ENCODE measurements around the gene SCAMP3. TPM values are rescaled to one million over a fixed set of nuclear protein-coding genes. Genes with fewer than 3 reads are reported as not detected.
A peak's percentile ranks its signal among the peaks of the same experiment; 100 is the strongest.

The SCAMP3 gene
- total RNA-seq (100 to 1,000 TPM in 3 of 5 experiments, 10 to 100 TPM in 2; 50.8 to 118 (median 100) TPM), polyA plus RNA-seq (100 to 1,000 TPM; 141 to 219 TPM), total RNA-seq (40.8 reads per million, percentile 66 among the genes with 10 or more reads in this experiment)

- CTCF ChIA-PET = interaction anchor here (0.9 to 4.2 kb wide), 5 partner anchors 9 to 89 kb away, joined by 3 to 42 read pairs (median 4); partner anchors contain the start of gene KRTCAP2
- Mint-ChIP-seq H3K27me3 (no peaks in the 10 kb centered on the region), H3K4me1 (peaks cover 22 to 42% (median 33%) of the 10 kb centered on the region in 7 donors), H3K4me3 (peak within 1 kb of the TSS; percentile 81 to 100 (median 98)), H3K9me3 (no peaks in the 10 kb centered on the region), H3K36me3 (peaks cover 4 to 49% (median 23%) of the 10 kb centered on the region in 5 donors), H3K27ac (peak within 1 kb of the TSS; percentile 89 to 98 (median 96))
- Histone ChIP-seq H3K27ac (ENCODE audit: low read depth, low read length) (peak within 1 kb of the TSS; percentile 87), H3K27me3 (ENCODE audit: control insufficient read depth in 2 of 2, insufficient read depth in 2 of 2, low read length in 2 of 2) (no peaks in the 10 kb centered on the region), H3K4me3 (ENCODE audit: low read length) (peak within 1 kb of the TSS; percentile 88), H3K4me1 (ENCODE audit: control insufficient read depth in 2 of 2, insufficient read depth in 2 of 2, low read length in 2 of 2) (peaks cover 18 to 19% of the 10 kb centered on the region in 2 donors), H3K36me3 (ENCODE audit: control insufficient read depth in 2 of 3, insufficient read depth in 3 of 3, low read length in 3 of 3) (peaks cover 5 to 65% (median 19%) of the 10 kb centered on the region in 3 experiments), H3K9me3 (ENCODE audit: control insufficient read depth in 2 of 3, low read length in 3 of 3) (no peaks in the 10 kb centered on the region)
- peak; percentile 52 to 89 (median 79) for DNase-seq
- ATAC-seq = peak; percentile 99
- POLR2A ChIA-PET = interaction anchor here (0.6 to 4.2 kb wide), 18 partner anchors 10 to 1269 kb away, joined by 3 to 40 read pairs (median 4); partner anchors contain the start of genes CLK2, MSTO1 and RUSC1
- intact Hi-C loops (cut with micrococcal nuclease) = loop anchor here (1.0 to 10.0 kb wide), 6 partner anchors 11 to 793 kb away; partner anchors contain the start of genes CLK2 (in 2 of the 2), FDPS (in 2 of the 2), HCN3 (in 1 of the 2) and LAMTOR2 (in 1 of the 2)
Measured at GRCh38 chr1:155261852-155262673, at the start of gene SCAMP3. TSS of gene SCAMP3 (minus strand) at chr1:155262360. CDS start at chr1:155262151, 209 bp downstream.

DNA sequence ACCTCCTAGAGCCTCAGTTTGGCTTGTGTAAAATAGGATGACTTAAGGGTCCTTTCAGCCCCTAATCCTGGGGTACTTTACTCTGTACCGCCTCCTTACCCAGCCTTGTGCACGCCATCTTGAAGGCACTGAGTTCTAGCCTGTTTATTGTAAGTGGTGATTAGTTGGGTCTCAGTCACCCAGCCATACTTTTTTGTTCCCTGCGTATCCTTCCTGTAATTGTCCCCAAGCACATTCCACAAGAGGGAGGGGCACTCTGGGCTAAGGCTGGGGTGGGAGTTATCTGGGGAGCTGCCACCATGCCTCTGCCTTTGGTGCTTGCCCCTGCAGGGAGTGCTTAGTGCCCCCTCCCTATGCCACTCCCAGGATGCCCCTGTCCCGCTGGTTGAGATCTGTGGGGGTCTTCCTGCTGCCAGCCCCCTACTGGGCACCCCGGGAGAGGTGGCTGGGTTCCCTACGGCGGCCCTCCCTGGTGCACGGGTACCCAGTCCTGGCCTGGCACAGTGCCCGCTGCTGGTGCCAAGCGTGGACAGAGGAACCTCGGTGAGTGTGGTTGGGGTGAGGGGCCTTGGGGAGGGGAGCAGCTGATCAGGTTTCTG lies 47.4 kb upstream of the SCAMP3 start:
- peaks cover 0 to 27% (median 7%) of the 10 kb centered on the region in 5 donors for H3K36me3 Mint-ChIP-seq
- no peaks in the 10 kb centered on the region for H3K27me3 ChIP-seq (ENCODE audit: control insufficient read depth in 2 of 2, insufficient read depth in 2 of 2, low read length in 2 of 2)
- H3K9me3 ChIP-seq (ENCODE audit: control insufficient read depth in 2 of 3, low read length in 3 of 3) = no peaks in the 10 kb centered on the region
- H3K4me3 ChIP-seq (ENCODE audit: low read length) = peak overlapping the region; percentile 90
- POLR2A ChIA-PET = interaction anchor here (0.6 to 1.1 kb wide), 3 partner anchors 14 to 66 kb away, joined by 3 read pairs; no protein-coding TSS in a partner anchor
- peak overlapping the region; percentile 88 to 99 (median 97) for H3K4me3 Mint-ChIP-seq
- H3K4me1 Mint-ChIP-seq = peaks cover 12 to 40% (median 27%) of the 10 kb centered on the region in 7 donors
- ATAC-seq = no peak
- peak overlapping the region; percentile 87 for H3K27ac ChIP-seq (ENCODE audit: low read depth, low read length)
- peak overlapping the region; percentile 89 to 98 (median 96) for H3K27ac Mint-ChIP-seq
- no peaks in the 10 kb centered on the region for H3K9me3 Mint-ChIP-seq
- no peak for DNase-seq
- intact Hi-C loops (cut with micrococcal nuclease) = no loop called here
- H3K4me1 ChIP-seq (ENCODE audit: control insufficient read depth in 2 of 2, insufficient read depth in 2 of 2, low read length in 2 of 2) = peaks cover 11 to 20% of the 10 kb centered on the region in 2 donors
- no peaks in the 10 kb centered on the region for H3K27me3 Mint-ChIP-seq
- H3K36me3 ChIP-seq (ENCODE audit: control insufficient read depth in 2 of 3, insufficient read depth in 3 of 3, low read length in 3 of 3) = peaks cover 0 to 13% (median 5%) of the 10 kb centered on the region in 3 experiments
- CTCF ChIA-PET = no interaction called here

DNA sequence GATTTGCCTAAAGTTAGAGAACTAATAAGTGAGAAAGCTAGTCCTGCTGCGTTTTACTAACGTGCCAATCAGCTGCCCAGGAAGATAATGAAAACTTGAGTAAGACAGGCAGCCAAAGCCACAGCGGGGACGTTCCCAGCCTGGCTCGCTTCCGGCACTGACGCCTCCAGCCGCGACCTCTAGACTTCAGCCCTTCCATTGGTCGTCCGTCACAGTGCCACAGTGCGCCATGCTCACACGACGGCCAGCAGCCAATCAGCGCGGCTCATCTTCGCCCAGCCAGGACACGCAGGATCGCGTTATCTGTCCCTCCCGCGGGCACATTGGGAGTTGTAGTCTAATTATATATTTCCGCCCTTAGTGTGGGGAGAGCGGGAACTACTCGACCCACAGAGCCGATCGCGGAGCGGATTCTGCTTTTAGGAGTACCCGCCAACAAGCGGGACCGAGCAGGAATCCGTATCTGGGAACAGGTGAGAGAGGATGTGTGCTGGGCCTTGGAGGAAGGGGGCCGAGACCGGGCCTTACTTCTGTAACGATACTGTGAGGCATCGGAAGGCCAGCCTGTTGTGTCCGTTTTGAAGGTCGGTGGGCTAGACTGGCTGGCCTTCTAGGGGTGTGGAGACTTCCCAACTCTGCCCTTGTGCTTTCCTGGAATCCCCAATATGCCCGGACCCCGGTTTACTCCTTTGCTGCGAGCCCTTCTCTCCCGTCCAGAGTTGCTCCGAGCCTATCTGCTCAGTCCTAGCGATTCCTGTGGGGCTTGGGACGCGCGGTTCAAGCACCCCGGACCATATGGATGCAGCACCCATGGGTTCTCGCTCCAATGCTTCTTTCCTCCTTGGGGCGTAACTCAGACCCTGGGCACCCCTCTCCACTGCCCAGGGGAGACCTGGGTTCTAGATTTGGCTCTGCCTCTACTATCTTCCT lies 46.6 kb upstream of the SCAMP3 start, which contains the start of gene FDPS:
TSS of gene FDPS (plus strand) at position 374 of the 930 bp plus-strand sequence. CDS start 924 bp downstream, outside the sequence.
- peak within 1 kb of the TSS; percentile 89 to 98 (median 96) for H3K27ac Mint-ChIP-seq
- peak within 1 kb of the TSS; percentile 87 for H3K27ac ChIP-seq (ENCODE audit: low read depth, low read length)
- no peaks in the 10 kb centered on the region for H3K27me3 ChIP-seq (ENCODE audit: control insufficient read depth in 2 of 2, insufficient read depth in 2 of 2, low read length in 2 of 2)
- peak within 1 kb of the TSS; percentile 90 for H3K4me3 ChIP-seq (ENCODE audit: low read length)
- ATAC-seq (peak; percentile 98), DNase-seq (peak; percentile 83 to 98 (median 95))
- H3K4me1 Mint-ChIP-seq = peaks cover 12 to 43% (median 27%) of the 10 kb centered on the region in 7 donors
- ChIA-PET CTCF (interaction anchor here (1.1 to 1.9 kb wide), 3 partner anchors 12 to 58 kb away, joined by 4 to 10 read pairs (median 4); partner anchors contain the start of gene RUSC1), POLR2A (interaction anchor here (0.6 to 1.9 kb wide), 6 partner anchors 10 to 64 kb away, joined by 3 to 15 read pairs (median 4); no protein-coding TSS in a partner anchor)
- H3K9me3 Mint-ChIP-seq = no peaks in the 10 kb centered on the region
- no peaks in the 10 kb centered on the region for H3K9me3 ChIP-seq (ENCODE audit: control insufficient read depth in 2 of 3, low read length in 3 of 3)
- H3K4me3 Mint-ChIP-seq = peak within 1 kb of the TSS; percentile 88 to 99 (median 97)
- H3K36me3 Mint-ChIP-seq = peaks cover 0 to 29% (median 7%) of the 10 kb centered on the region in 5 donors
- peaks cover 11 to 20% of the 10 kb centered on the region in 2 donors for H3K4me1 ChIP-seq (ENCODE audit: control insufficient read depth in 2 of 2, insufficient read depth in 2 of 2, low read length in 2 of 2)
- peaks cover 0 to 12% (median 5%) of the 10 kb centered on the region in 3 experiments for H3K36me3 ChIP-seq (ENCODE audit: control insufficient read depth in 2 of 3, insufficient read depth in 3 of 3, low read length in 3 of 3)
- no peaks in the 10 kb centered on the region for H3K27me3 Mint-ChIP-seq
- intact Hi-C loops (cut with micrococcal nuclease) = loop anchor here (1.0 kb wide), 10 partner anchors 15 to 746 kb away; partner anchors contain the start of genes CLK2 (in 2 of the 2), HCN3 (in 2 of the 2), LAMTOR2 (in 2 of the 2) and SCAMP3 (in 2 of the 2)

GRCh38 chr1:155307247-155307740 lies 45.1 kb upstream of the SCAMP3 start:
- H3K4me3 Mint-ChIP-seq = peak overlapping the region in 5 of 10 donors; percentile 17 to 49 (median 34)

DNA sequence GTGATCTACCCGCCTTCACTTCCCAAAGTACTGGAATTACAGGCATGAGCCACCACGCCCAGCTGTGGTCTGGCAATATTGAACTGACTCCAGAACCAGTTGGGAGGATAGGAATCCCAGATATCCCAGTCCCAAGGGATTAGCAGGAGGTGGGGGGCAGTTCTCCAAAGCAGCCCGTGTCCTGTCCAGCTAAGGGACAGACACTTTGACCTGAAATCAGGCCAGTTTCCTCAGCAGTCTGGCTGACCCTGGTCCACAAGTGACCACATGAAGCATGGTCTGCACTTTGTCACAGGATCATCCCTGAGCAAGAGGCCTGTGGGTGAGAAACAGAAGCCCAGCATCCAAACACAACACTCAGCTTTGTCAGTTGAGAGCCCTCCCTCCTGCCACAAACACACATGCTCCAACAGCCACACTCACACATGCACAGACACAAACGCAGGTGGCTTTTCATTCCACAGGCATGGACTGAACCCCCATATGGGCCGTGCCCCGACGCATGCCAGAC lies 43.8 kb upstream of the SCAMP3 start:
- Histone ChIP-seq H3K36me3 (ENCODE audit: control insufficient read depth in 2 of 3, insufficient read depth in 3 of 3, low read length in 3 of 3) (no peaks in the 10 kb centered on the region), H3K4me1 (ENCODE audit: control insufficient read depth in 2 of 2, insufficient read depth in 2 of 2, low read length in 2 of 2) (peaks cover 11 to 20% of the 10 kb centered on the region in 2 donors), H3K27ac (ENCODE audit: low read depth, low read length) (no peak overlapping the region), H3K4me3 (ENCODE audit: low read length) (no peak overlapping the region), H3K27me3 (ENCODE audit: control insufficient read depth in 2 of 2, insufficient read depth in 2 of 2, low read length in 2 of 2) (no peaks in the 10 kb centered on the region), H3K9me3 (ENCODE audit: control insufficient read depth in 2 of 3, low read length in 3 of 3) (no peaks in the 10 kb centered on the region)
- H3K9me3 Mint-ChIP-seq = no peaks in the 10 kb centered on the region
- intact Hi-C loops (cut with micrococcal nuclease) = no loop called here
- no peak for ATAC-seq
- peaks cover 0 to 8% (median 0%) of the 10 kb centered on the region in 5 donors for H3K27me3 Mint-ChIP-seq
- H3K27ac Mint-ChIP-seq = peak overlapping the region in 3 of 9 donors; percentile 34 to 72 (median 56)
- peaks cover 0 to 9% (median 0%) of the 10 kb centered on the region in 5 donors for H3K36me3 Mint-ChIP-seq
- H3K4me1 Mint-ChIP-seq = peaks cover 10 to 26% (median 21%) of the 10 kb centered on the region in 7 donors
- POLR2A ChIA-PET = interaction anchor here (0.6 kb wide), 1 partner anchor 54 kb away, joined by 3 read pairs; no protein-coding TSS in a partner anchor
- peak overlapping the region in 2 of 10 donors; percentile 42 to 47 for H3K4me3 Mint-ChIP-seq
- CTCF ChIA-PET = interaction anchor here (0.8 kb wide), 1 partner anchor 58 kb away, joined by 3 read pairs; no protein-coding TSS in a partner anchor
- DNase-seq = no peak

More at GRCh38 chr1:155307247-155307740, 45.1 kb upstream of the SCAMP3 start:
- no peaks in the 10 kb centered on the region for H3K9me3 Mint-ChIP-seq
- H3K36me3 Mint-ChIP-seq = peaks cover 0 to 19% (median 2%) of the 10 kb centered on the region in 5 donors
- ChIA-PET CTCF (interaction anchor here (0.9 to 1.9 kb wide), 4 partner anchors 15 to 282 kb away, joined by 4 to 10 read pairs (median 6); partner anchors contain the start of gene ENTREP3), POLR2A (interaction anchor here (0.7 to 1.9 kb wide), 5 partner anchors 12 to 175 kb away, joined by 3 to 15 read pairs (median 4); no protein-coding TSS in a partner anchor)
- Histone ChIP-seq H3K27ac (ENCODE audit: low read depth, low read length) (no peak overlapping the region), H3K36me3 (ENCODE audit: control insufficient read depth in 2 of 3, insufficient read depth in 3 of 3, low read length in 3 of 3) (peaks cover 0 to 2% (median 0%) of the 10 kb centered on the region in 3 experiments), H3K4me1 (ENCODE audit: control insufficient read depth in 2 of 2, insufficient read depth in 2 of 2, low read length in 2 of 2) (peaks cover 11 to 20% of the 10 kb centered on the region in 2 donors), H3K27me3 (ENCODE audit: control insufficient read depth in 2 of 2, insufficient read depth in 2 of 2, low read length in 2 of 2) (no peaks in the 10 kb centered on the region), H3K4me3 (ENCODE audit: low read length) (no peak overlapping the region), H3K9me3 (ENCODE audit: control insufficient read depth in 2 of 3, low read length in 3 of 3) (no peaks in the 10 kb centered on the region)
- peaks cover 12 to 35% (median 27%) of the 10 kb centered on the region in 7 donors for H3K4me1 Mint-ChIP-seq
- peak overlapping the region in 7 of 9 donors; percentile 43 to 97 (median 94) for H3K27ac Mint-ChIP-seq
- ATAC-seq = no peak
- no peaks in the 10 kb centered on the region for H3K27me3 Mint-ChIP-seq
- intact Hi-C loops (cut with micrococcal nuclease) = no loop called here
- DNase-seq = no peak

Measured in naive thymus-derived CD4-positive, alpha-beta T cell (primary cell).